ENCODE data around the gene CHRNA7. TPM values are rescaled to one million over a fixed set of nuclear protein-coding genes. Genes with fewer than 3 reads are reported as not detected.

Gene CHRNA7
- total RNA-seq, 4 donors from 2014 or later: 0.20 to 10.2 (median 4.2) TPM

DNA sequence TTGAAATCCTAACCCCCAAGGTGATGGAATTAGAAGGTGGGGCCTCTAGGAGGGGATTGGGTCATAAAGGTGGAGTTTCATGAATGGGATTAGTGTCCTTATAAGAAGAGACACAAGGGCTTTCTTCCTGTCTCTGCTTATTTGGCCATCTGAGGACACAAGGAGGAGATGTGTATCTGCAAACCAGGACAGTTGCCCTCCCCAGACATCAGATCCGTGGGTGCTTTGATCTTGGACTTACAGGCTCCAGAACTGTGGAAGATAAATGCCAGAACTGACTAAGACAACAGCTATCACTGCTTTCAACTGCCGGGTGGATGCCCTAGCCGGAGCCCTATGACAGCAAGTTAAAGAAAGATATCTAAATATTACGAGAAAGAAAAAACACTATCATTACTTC, 94.4 kb downstream of the CHRNA7 start:
- H3K36me3 ChIP-seq: no peaks in the 10 kb centered on the region
- no peaks in the 10 kb centered on the region for H3K9me3 ChIP-seq
- intact Hi-C loops (cut with DNase I; ENCODE audit: low total_unique reads) (no loop called here), in situ Hi-C loops (cut with MboI; ENCODE audit: low pct_ligation_motif_present in 1 of 4, low pct_unique_long_range_greater_than_20kb in 1 of 4, low sequenced_read_pairs in 3 of 4) (no loop called here)
- H3K27me3 ChIP-seq: no peaks in the 10 kb centered on the region
- no peak overlapping the region for H3K27ac ChIP-seq
- no peak overlapping the region for H3K4me3 ChIP-seq
- no peaks in the 10 kb centered on the region for H3K4me1 ChIP-seq
- no peak for DNase-seq
- 65 to 95% methylated on average over 3 to 4 of the region's 4 CpGs for WGBS, 2 donors (ENCODE audit: low coverage in 1 of 2)
- TF ChIP-seq POLR2A (IDR thresholded peaks at IDR 0.05): no peak
- TF ChIP-seq EP300 (IDR thresholded peaks at IDR 0.05; ENCODE audit: low read depth): no peak
- no peak for TF ChIP-seq POLR2AphosphoS5 (IDR thresholded peaks at IDR 0.05)
- TF ChIP-seq CTCF (IDR thresholded peaks at IDR 0.05): no peak

DNA sequence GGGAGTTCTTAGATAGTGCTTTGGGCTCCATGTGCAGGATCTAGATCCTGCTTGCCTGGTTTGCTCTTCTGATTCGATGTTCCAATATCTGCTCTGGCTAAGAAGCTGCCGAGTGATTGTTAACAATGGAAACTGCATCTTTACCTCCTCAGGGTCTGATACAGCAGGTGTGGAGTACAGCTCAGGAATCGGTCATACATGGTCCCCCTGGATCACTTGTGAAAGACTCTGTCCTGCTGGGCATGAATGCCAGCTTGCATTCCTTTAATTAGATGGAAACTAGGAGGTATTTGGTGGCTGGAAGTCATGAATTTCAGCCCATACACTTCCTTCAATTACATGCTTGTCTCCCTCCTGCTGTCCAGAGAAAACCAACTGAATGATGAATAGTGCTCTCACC, 95.3 kb downstream of the CHRNA7 start:
- WGBS, 2 donors (ENCODE audit: low coverage in 1 of 2): 92 to 100% methylated on average over 2 to 3 of the region's 3 CpGs
- Histone ChIP-seq H3K27me3 (no peaks in the 10 kb centered on the region), H3K36me3 (no peaks in the 10 kb centered on the region), H3K4me1 (no peaks in the 10 kb centered on the region), H3K27ac (no peak overlapping the region), H3K4me3 (no peak overlapping the region), H3K9me3 (no peaks in the 10 kb centered on the region)
- TF ChIP-seq EP300 (IDR thresholded peaks at IDR 0.05; ENCODE audit: low read depth) (no peak), CTCF (IDR thresholded peaks at IDR 0.05) (no peak), POLR2AphosphoS5 (IDR thresholded peaks at IDR 0.05) (no peak), POLR2A (IDR thresholded peaks at IDR 0.05) (no peak)
- no peak for DNase-seq
- intact Hi-C loops (cut with DNase I; ENCODE audit: low total_unique reads): no loop called here
- in situ Hi-C loops (cut with MboI; ENCODE audit: low pct_ligation_motif_present in 1 of 4, low pct_unique_long_range_greater_than_20kb in 1 of 4, low sequenced_read_pairs in 3 of 4): no loop called here

- H3K27me3 ChIP-seq: no peaks in the 10 kb centered on the region
- TF ChIP-seq CTCF (IDR thresholded peaks at IDR 0.05): no peak
- TF ChIP-seq POLR2A (IDR thresholded peaks at IDR 0.05): no peak
- TF ChIP-seq POLR2AphosphoS5 (IDR thresholded peaks at IDR 0.05): no peak
- no peak for TF ChIP-seq EP300 (IDR thresholded peaks at IDR 0.05; ENCODE audit: low read depth)
- intact Hi-C loops (cut with DNase I; ENCODE audit: low total_unique reads): no loop called here
- in situ Hi-C loops (cut with MboI; ENCODE audit: low pct_ligation_motif_present in 1 of 4, low pct_unique_long_range_greater_than_20kb in 1 of 4, low sequenced_read_pairs in 3 of 4): loop anchor here in 1 of 4 donors (10.0 kb wide), 1 partner anchor 55 kb away; no protein-coding TSS in a partner anchor
- no peak for DNase-seq
- H3K4me1 ChIP-seq: no peaks in the 10 kb centered on the region
- H3K4me3 ChIP-seq: no peak overlapping the region
- no peaks in the 10 kb centered on the region for H3K9me3 ChIP-seq
- no peaks in the 10 kb centered on the region for H3K36me3 ChIP-seq
- H3K27ac ChIP-seq: no peak overlapping the region
These were observed 99.5 kb downstream of the CHRNA7 start for GRCh38 chr15:32129815-32130214.

GRCh38 chr15:32130823-32131222, 100.5 kb downstream of the CHRNA7 start:
- intact Hi-C loops (cut with DNase I; ENCODE audit: low total_unique reads): no loop called here
- TF ChIP-seq POLR2AphosphoS5 (IDR thresholded peaks at IDR 0.05) (no peak), POLR2A (IDR thresholded peaks at IDR 0.05) (no peak), CTCF (IDR thresholded peaks at IDR 0.05) (no peak), EP300 (IDR thresholded peaks at IDR 0.05; ENCODE audit: low read depth) (no peak)
- no peaks in the 10 kb centered on the region for H3K4me1 ChIP-seq
- no peaks in the 10 kb centered on the region for H3K27me3 ChIP-seq
- DNase-seq: no peak
- no peaks in the 10 kb centered on the region for H3K9me3 ChIP-seq
- 82 to 95% methylated on average over 3 of the region's 3 CpGs for WGBS, 2 donors (ENCODE audit: low coverage in 1 of 2)
- in situ Hi-C loops (cut with MboI; ENCODE audit: low pct_ligation_motif_present in 1 of 4, low pct_unique_long_range_greater_than_20kb in 1 of 4, low sequenced_read_pairs in 3 of 4): loop anchor here in 1 of 4 donors (10.0 kb wide), 1 partner anchor 56 kb away; no protein-coding TSS in a partner anchor
- H3K4me3 ChIP-seq: no peak overlapping the region
- no peak overlapping the region for H3K27ac ChIP-seq
- H3K36me3 ChIP-seq: no peaks in the 10 kb centered on the region
